Neural cell (in vitro differentiated cells): ENCODE measurements around the gene NFIX. TPM values are rescaled to one million over a fixed set of nuclear protein-coding genes. Genes with fewer than 3 reads are reported as not detected.

ENCODE experiments used
- H2AFZ ChIP-seq: fragments of 200-600, 300-800 bp; sonication (generic), shearing (Covaris generic); 2 replicates; pipeline ENCODE4 v1.6.0; 2014; ENCODE audit warnings: low read depth, mild to moderate bottlenecking, antibody characterized with exemption, low read length, moderate library complexity
- H3F3A ChIP-seq: fragments of 200-600 bp; shearing (Covaris generic); 2 replicates; pipeline ENCODE4 v1.6.1; 2016; ENCODE audit warnings: mild to moderate bottlenecking, moderate library complexity, mixed read lengths, antibody characterized with exemption, low read length; ENCODE audit not compliant: insufficient read depth, poor library complexity, severe bottlenecking
- H3K27ac ChIP-seq: fragments of 200-600, 300-800 bp; sonication (generic), shearing (Covaris generic); 2 replicates; pipeline ENCODE4 v1.5.1; 2014; ENCODE audit warnings: mild to moderate bottlenecking, low read length, moderate library complexity
- H3K27me3 ChIP-seq: fragments of 300-800, 200-600 bp; sonication (generic), shearing (Covaris generic); 2 replicates; pipeline ENCODE4 v1.6.0; 2014; ENCODE audit warnings: mild to moderate bottlenecking, low read depth, low read length, moderate library complexity; ENCODE audit not compliant: insufficient read depth
- H3K36me3 ChIP-seq: fragments of 300-800, 200-600 bp; sonication (generic), shearing (Covaris generic); 2 replicates; pipeline ENCODE4 v1.5.1; 2014; ENCODE audit warnings: mild to moderate bottlenecking, antibody characterized with exemption, low read length, moderate library complexity; ENCODE audit not compliant: insufficient read depth
- H3K4me2 ChIP-seq: fragments of 300-800, 200-600 bp; sonication (generic), shearing (Covaris generic); 2 replicates; pipeline ENCODE4 v1.6.0; 2014; ENCODE audit warnings: mild to moderate bottlenecking, low read length
- H3K4me3 ChIP-seq: fragments of 300-800, 200-600 bp; sonication (generic), shearing (Covaris generic); 2 replicates; pipeline ENCODE4 v1.5.1; 2014; ENCODE audit warnings: mild to moderate bottlenecking, low read length, moderate library complexity
- H3K79me2 ChIP-seq: fragments of 200-600 bp; shearing (Covaris generic); replicated peaks from 2 replicates; pipeline ENCODE4 v1.6.0; 2014; ENCODE audit warnings: mild to moderate bottlenecking, low read length, moderate library complexity; ENCODE audit not compliant: insufficient read depth
- H3K9ac ChIP-seq: fragments of 300-800, 200-600 bp; sonication (generic), shearing (Covaris generic); 2 replicates; pipeline ENCODE4 v1.6.1; 2016; ENCODE audit warnings: mild to moderate bottlenecking, low read length, mixed read lengths
- H3K9me2 ChIP-seq: fragments of 200-600 bp; shearing (Covaris generic); 2 replicates; pipeline ENCODE4 v1.6.1; 2016; ENCODE audit warnings: mild to moderate bottlenecking, low read length, mixed read lengths; ENCODE audit not compliant: insufficient read depth
- H3K9me3 ChIP-seq: fragments of 200-600, 300-800 bp; sonication (generic), shearing (Covaris generic); 2 replicates; pipeline ENCODE4 v1.6.1; 2016; ENCODE audit warnings: mild to moderate bottlenecking, mixed run types, low read length, moderate library complexity, mixed read lengths
- H4K20me1 ChIP-seq: fragments of 200-600 bp; shearing (Covaris generic); 2 replicates; pipeline ENCODE4 v1.6.1; 2016; ENCODE audit warnings: mild to moderate bottlenecking, mixed run types; ENCODE audit not compliant: insufficient read depth
- CTCF ChIP-seq: fragments of 450-650 bp; IDR thresholded peaks from 2 replicates; pipeline ENCODE4 v1.5.1; 2014; ENCODE audit warnings: antibody characterized with exemption, mild to moderate bottlenecking, moderate library complexity; ENCODE audit not compliant: poor library complexity, severe bottlenecking
- EP300 ChIP-seq: fragments of 450-650 bp; conservative IDR thresholded peaks from 2 replicates; pipeline ENCODE4 v1.6.1; 2014; ENCODE audit warnings: antibody characterized with exemption, mild to moderate bottlenecking, moderate library complexity; ENCODE audit not compliant: poor library complexity, severe bottlenecking
- EZH2 ChIP-seq: fragments of 200-600, 300-800 bp; shearing (Covaris generic), sonication (generic); IDR thresholded peaks from 2 replicates; pipeline ENCODE4 v1.6.1; 2014; ENCODE audit warnings: antibody characterized with exemption, low read length, borderline replicate concordance, mild to moderate bottlenecking; ENCODE audit not compliant: insufficient read depth, poor library complexity, severe bottlenecking
- MXI1 ChIP-seq: fragments of 450-650 bp; conservative IDR thresholded peaks from 2 replicates; pipeline ENCODE4 v1.6.1; 2014; ENCODE audit warnings: antibody characterized with exemption, mild to moderate bottlenecking; ENCODE audit not compliant: poor library complexity, severe bottlenecking
- POLR2AphosphoS5 ChIP-seq: IDR thresholded peaks from 2 replicates; pipeline ENCODE4 v1.6.1; 2012
- RAD21 ChIP-seq: fragments of 450-650 bp; conservative IDR thresholded peaks from 2 replicates; pipeline ENCODE4 v1.6.1; 2014; ENCODE audit warnings: antibody characterized with exemption, mild to moderate bottlenecking, moderate library complexity
- REST ChIP-seq: IDR thresholded peaks from 2 replicates; pipeline ENCODE4 v1.6.1; 2012; ENCODE audit warnings: borderline replicate concordance
- SMC3 ChIP-seq: fragments of 450-650 bp; conservative IDR thresholded peaks from 2 replicates; pipeline ENCODE4 v1.6.1; 2014; ENCODE audit warnings: antibody characterized with exemption, mild to moderate bottlenecking, moderate library complexity; ENCODE audit not compliant: poor library complexity
- TAF1 ChIP-seq: IDR thresholded peaks from 2 replicates; pipeline ENCODE4 v1.6.1; 2012; ENCODE audit warnings: low read depth
- polyA plus RNA-seq: library from polyadenylated mRNA; depleted of rRNA; stranded (reverse); fragments of >200 nt; gene quantifications from 2 replicates; pipeline ENCODE4 v1.2.3, GENCODE V29; 2014

NFIX gene
- polyA plus RNA-seq, 1 donor from 2014 or later = not detected

- H3K79me2 ChIP-seq = no peaks in the 10 kb centered on the region
- no peak for TF ChIP-seq RAD21
- TF ChIP-seq MXI1 = no peak
- H3K27ac ChIP-seq = no peak overlapping the region
- H3K36me3 ChIP-seq = no peaks in the 10 kb centered on the region
- no peaks in the 10 kb centered on the region for H3K9me2 ChIP-seq
- no peak overlapping the region for H3K4me3 ChIP-seq
- no peak overlapping the region for H3K9ac ChIP-seq
- peaks cover 90% of the 10 kb centered on the region for H3K27me3 ChIP-seq
- no peaks in the 10 kb centered on the region for H4K20me1 ChIP-seq
- no peaks in the 10 kb centered on the region for H3K9me3 ChIP-seq
- H3F3A ChIP-seq = no peaks in the 10 kb centered on the region
- H2AFZ ChIP-seq = no peak overlapping the region
- H3K4me2 ChIP-seq = no peak overlapping the region
Measured at GRCh38 chr19:13035820-13036365, 40.6 kb downstream of the NFIX start.

GRCh38 chr19:13036366-13036976 is 41.2 kb downstream of the NFIX start:
- Histone ChIP-seq H3K27me3 (peaks cover 88% of the 10 kb centered on the region), H3K9me3 (no peaks in the 10 kb centered on the region), H2AFZ (no peak overlapping the region), H3K79me2 (no peaks in the 10 kb centered on the region), H3K9ac (no peak overlapping the region), H3K4me3 (no peak overlapping the region), H3K27ac (no peak overlapping the region), H4K20me1 (no peaks in the 10 kb centered on the region), H3K4me2 (no peak overlapping the region), H3F3A (no peaks in the 10 kb centered on the region), H3K9me2 (no peaks in the 10 kb centered on the region), H3K36me3 (no peaks in the 10 kb centered on the region)
- no peak for TF ChIP-seq MXI1
- no peak for TF ChIP-seq REST
- no peak for TF ChIP-seq TAF1
- TF ChIP-seq EZH2 = no peak
- TF ChIP-seq EP300 = no peak
- no peak for TF ChIP-seq RAD21
- no peak for TF ChIP-seq CTCF

GRCh38 chr19:13037161-13037560 is 41.9 kb downstream of the NFIX start:
- Histone ChIP-seq H3K4me2 (no peak overlapping the region), H3K27me3 (peaks cover 81% of the 10 kb centered on the region), H3K9me3 (no peaks in the 10 kb centered on the region), H2AFZ (no peak overlapping the region), H3F3A (no peaks in the 10 kb centered on the region), H3K27ac (no peak overlapping the region), H3K4me3 (no peak overlapping the region), H3K79me2 (no peaks in the 10 kb centered on the region), H3K9me2 (no peaks in the 10 kb centered on the region), H3K36me3 (no peaks in the 10 kb centered on the region), H3K9ac (no peak overlapping the region), H4K20me1 (no peaks in the 10 kb centered on the region)
- TF ChIP-seq POLR2AphosphoS5 (no peak), TAF1 (no peak), EP300 (no peak), SMC3 (no peak), CTCF (no peak), MXI1 (no peak), EZH2 (no peak)
